WTC11 (cell line): ENCODE data around the gene ZSWIM6. TPM values are rescaled to one million over a fixed set of nuclear protein-coding genes. Genes with fewer than 3 reads are reported as not detected.

Experiments used
- ATAC-seq: fragments of 200-7000 bp; cut with Tn5 transposase; 2 replicates; pipeline ENCODE4 v1.10.0; 2021; ENCODE audit warnings: mild to moderate bottlenecking, moderate library complexity
- CTCF ChIA-PET: fragments of 300-600 bp; sonication (Branson Sonifier 250); formaldehyde crosslinking; loops from one replicate; lab custom pipeline; 2021; ENCODE audit warnings: antibody characterized with exemption; lab: Charles Lee
- POLR2A ChIA-PET: fragments of 350-600 bp; sonication (Branson Sonifier 250); formaldehyde crosslinking; loops from one replicate; lab custom pipeline; 2021; ENCODE audit warnings: antibody characterized with exemption; lab: Charles Lee
- DNase-seq: peaks from one replicate; pipeline ENCODE4 v3.0.0; 2021; ENCODE audit warnings: low spot score
- H3K27ac Mint-ChIP-seq: 2 replicates; pipeline ENCODE4 v1.8.0; 2021; ENCODE audit warnings: mixed read lengths
- H3K27me3 Mint-ChIP-seq: 2 replicates; pipeline ENCODE4 v1.8.0; 2021; ENCODE audit warnings: low read depth, mild to moderate bottlenecking, moderate library complexity, mixed read lengths
- H3K36me3 Mint-ChIP-seq: 2 replicates; pipeline ENCODE4 v1.8.0; 2021; ENCODE audit warnings: mixed read lengths
- H3K4me1 Mint-ChIP-seq: 2 replicates; pipeline ENCODE4 v1.8.0; 2022; ENCODE audit warnings: mixed read lengths
- H3K4me3 Mint-ChIP-seq: 2 replicates; pipeline ENCODE4 v1.8.0; 2021; ENCODE audit warnings: mild to moderate bottlenecking, moderate library complexity, mixed read lengths
- H3K9me3 Mint-ChIP-seq: 2 replicates; pipeline ENCODE4 v1.8.0; 2021; ENCODE audit warnings: mixed read lengths
- CBFB ChIP-seq: sonication (generic); formaldehyde crosslinking; IDR thresholded peaks from 2 replicates; pipeline ENCODE4 v1.8.1; 2022; ENCODE audit warnings: mild to moderate bottlenecking, low read depth, missing genetic modification reagents
- CREM ChIP-seq: sonication (generic); formaldehyde crosslinking; IDR thresholded peaks from 2 replicates; pipeline ENCODE4 v1.8.1; 2022; ENCODE audit warnings: mild to moderate bottlenecking, missing genetic modification reagents, moderate library complexity
- ELF4 ChIP-seq: sonication (generic); formaldehyde crosslinking; IDR thresholded peaks from 2 replicates; pipeline ENCODE4 v1.8.1; 2022; ENCODE audit warnings: low read depth, mild to moderate bottlenecking, moderate library complexity, missing genetic modification reagents
- EMX1 ChIP-seq: fragments of 250-450 bp; sonication (Bioruptor Pico); IDR thresholded peaks from 2 replicates; pipeline ENCODE4 v1.8.0; 2021; ENCODE audit warnings: mild to moderate bottlenecking
- FOXJ3 ChIP-seq: sonication (generic); formaldehyde crosslinking; IDR thresholded peaks from 2 replicates; pipeline ENCODE4 v1.9.0; 2021; ENCODE audit warnings: missing genetic modification reagents, mild to moderate bottlenecking, borderline replicate concordance
- HMGA2 ChIP-seq: fragments of 250-450 bp; sonication (Bioruptor Pico); IDR thresholded peaks from 2 replicates; pipeline ENCODE4 v1.4.0; 2021; ENCODE audit warnings: mild to moderate bottlenecking, moderate library complexity
- JAZF1 ChIP-seq: fragments of 250-450 bp; sonication (Bioruptor Pico); IDR thresholded peaks from 2 replicates; pipeline ENCODE4 v1.9.0; 2021; ENCODE audit warnings: moderate library complexity, mild to moderate bottlenecking, inconsistent platforms
- MYBL2 ChIP-seq: sonication (generic); formaldehyde crosslinking; IDR thresholded peaks from 2 replicates; pipeline ENCODE4 v1.8.1; 2023; ENCODE audit warnings: mild to moderate bottlenecking, moderate library complexity, missing genetic modification reagents
- NR1H2 ChIP-seq: sonication (generic); formaldehyde crosslinking; IDR thresholded peaks from 2 replicates; pipeline ENCODE4 v1.9.0; 2021; ENCODE audit warnings: mild to moderate bottlenecking, moderate library complexity, missing genetic modification reagents
- TEAD1 ChIP-seq: sonication (generic); formaldehyde crosslinking; IDR thresholded peaks from 2 replicates; pipeline ENCODE4 v1.8.0; 2022; ENCODE audit warnings: mild to moderate bottlenecking, missing genetic modification reagents
- TP53 ChIP-seq: sonication (generic); formaldehyde crosslinking; IDR thresholded peaks from 2 replicates; pipeline ENCODE4 v1.8.1; 2023; ENCODE audit warnings: mild to moderate bottlenecking, missing genetic modification reagents
- ZBTB21 ChIP-seq: sonication (generic); formaldehyde crosslinking; IDR thresholded peaks from 2 replicates; pipeline ENCODE4 v1.8.1; 2023; ENCODE audit warnings: mild to moderate bottlenecking, missing genetic modification reagents, borderline replicate concordance
- ZNF121 ChIP-seq: sonication (generic); formaldehyde crosslinking; IDR thresholded peaks from 2 replicates; pipeline ENCODE4 v1.8.0; 2023; ENCODE audit warnings: missing genetic modification reagents
- ZNF263 ChIP-seq: sonication (generic); formaldehyde crosslinking; IDR thresholded peaks from 2 replicates; pipeline ENCODE4 v1.8.1; 2022; ENCODE audit warnings: low read depth, mild to moderate bottlenecking, moderate library complexity, missing genetic modification reagents
- ZNF416 ChIP-seq: fragments of 250-450 bp; sonication (Bioruptor Pico); IDR thresholded peaks from 2 replicates; pipeline ENCODE4 v1.9.0; 2021; ENCODE audit warnings: mild to moderate bottlenecking, inconsistent platforms
- ZNF671 ChIP-seq: fragments of 250-450 bp; sonication (Bioruptor Pico); IDR thresholded peaks from 2 replicates; pipeline ENCODE4 v1.8.0; 2021; ENCODE audit warnings: mild to moderate bottlenecking
- total RNA-seq: library from RNA; stranded (reverse); gene quantifications from 3 replicates; pipeline ENCODE4 v1.2.3, GENCODE V29; 2021
- TF ChIP-seq, protein P1 (sequence below): fragments of 250-450 bp; sonication (Bioruptor Pico); IDR thresholded peaks from 2 replicates; pipeline ENCODE4 v1.9.0; 2021; ENCODE audit warnings: moderate library complexity, mild to moderate bottlenecking, inconsistent platforms, borderline replicate concordance
- TF ChIP-seq, protein P2 (sequence below): sonication (generic); formaldehyde crosslinking; IDR thresholded peaks from 2 replicates; pipeline ENCODE4 v1.8.1; 2022; ENCODE audit warnings: missing genetic modification reagents, borderline replicate concordance
- TF ChIP-seq, protein P3 (sequence below): fragments of 250-450 bp; sonication (Bioruptor Pico); IDR thresholded peaks from 2 replicates; pipeline ENCODE4 v2.1.2; 2022; ENCODE audit warnings: mild to moderate bottlenecking, moderate library complexity
- TF ChIP-seq, protein P4 (sequence below): sonication (generic); formaldehyde crosslinking; IDR thresholded peaks from 2 replicates; pipeline ENCODE4 v1.8.0; 2023; ENCODE audit warnings: missing genetic modification reagents, mild to moderate bottlenecking, borderline replicate concordance

Gene ZSWIM6
- total RNA-seq, 1 experiment from 2014 or later: 12.5 TPM

DNA sequence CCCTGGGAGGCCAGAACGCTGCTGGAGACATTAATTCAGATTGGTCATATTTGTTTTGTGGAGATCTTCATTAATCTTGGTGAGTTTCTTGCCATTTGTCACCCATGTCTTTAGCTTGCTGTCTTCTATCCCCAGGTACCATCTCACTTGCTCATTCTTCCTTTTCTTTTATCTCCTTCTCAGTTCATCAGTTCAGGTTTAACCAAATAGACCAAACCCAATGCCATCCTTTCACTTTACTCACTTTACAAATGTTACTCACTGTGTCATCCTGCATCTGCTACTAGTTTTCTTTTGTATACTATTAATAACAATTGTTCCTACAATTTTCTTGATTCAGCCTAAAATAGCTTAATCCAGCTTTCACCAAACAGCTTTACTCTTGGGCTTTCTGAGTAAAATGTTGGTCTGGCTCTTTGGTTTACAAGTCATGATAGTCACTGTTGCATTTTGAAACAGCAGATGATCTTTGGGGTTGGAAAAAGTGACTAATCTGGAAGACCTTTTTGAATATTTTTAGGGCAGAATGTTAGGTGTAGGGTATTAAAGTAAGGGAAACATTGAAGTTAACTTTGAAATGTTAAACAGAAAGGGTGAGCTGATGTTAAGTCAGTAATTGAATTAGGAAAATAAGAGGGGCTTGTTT lies 246.9 kb downstream of the ZSWIM6 start:
- TF ChIP-seq, protein P1, sequence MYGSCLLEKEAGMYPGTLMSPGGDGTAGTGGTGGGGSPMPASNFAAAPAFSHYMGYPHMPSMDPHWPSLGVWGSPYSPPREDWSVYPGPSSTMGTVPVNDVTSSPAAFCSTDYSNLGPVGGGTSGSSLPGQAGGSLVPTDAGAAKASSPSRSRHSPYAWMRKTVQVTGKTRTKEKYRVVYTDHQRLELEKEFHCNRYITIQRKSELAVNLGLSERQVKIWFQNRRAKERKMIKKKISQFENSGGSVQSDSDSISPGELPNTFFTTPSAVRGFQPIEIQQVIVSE: no peak
- TF ChIP-seq TEAD1 (CRISPR knock-in tag) (no peak), FOXJ3 (CRISPR knock-in tag) (no peak), TP53 (no peak), NR1H2 (CRISPR knock-in tag) (no peak), CREM (CRISPR knock-in tag) (no peak), HMGA2 (CRISPR knock-in tag) (no peak), EMX1 (CRISPR knock-in tag) (no peak), CBFB (CRISPR knock-in tag) (no peak), JAZF1 (no peak), ZBTB21 (no peak), ELF4 (CRISPR knock-in tag) (no peak), ZNF416 (no peak), ZNF671 (CRISPR knock-in tag) (no peak), MYBL2 (CRISPR knock-in tag) (no peak), ZNF263 (CRISPR knock-in tag) (no peak), ZNF121 (CRISPR knock-in tag) (no peak)
- TF ChIP-seq, protein P2, sequence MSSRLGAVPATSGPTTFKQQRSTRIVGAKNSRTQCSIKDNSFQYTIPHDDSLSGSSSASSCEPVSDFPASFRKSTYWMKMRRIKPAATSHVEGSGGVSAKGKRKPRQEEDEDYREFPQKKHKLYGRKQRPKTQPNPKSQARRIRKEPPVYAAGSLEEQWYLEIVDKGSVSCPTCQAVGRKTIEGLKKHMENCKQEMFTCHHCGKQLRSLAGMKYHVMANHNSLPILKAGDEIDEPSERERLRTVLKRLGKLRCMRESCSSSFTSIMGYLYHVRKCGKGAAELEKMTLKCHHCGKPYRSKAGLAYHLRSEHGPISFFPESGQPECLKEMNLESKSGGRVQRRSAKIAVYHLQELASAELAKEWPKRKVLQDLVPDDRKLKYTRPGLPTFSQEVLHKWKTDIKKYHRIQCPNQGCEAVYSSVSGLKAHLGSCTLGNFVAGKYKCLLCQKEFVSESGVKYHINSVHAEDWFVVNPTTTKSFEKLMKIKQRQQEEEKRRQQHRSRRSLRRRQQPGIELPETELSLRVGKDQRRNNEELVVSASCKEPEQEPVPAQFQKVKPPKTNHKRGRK (CRISPR knock-in tag): no peak
- TF ChIP-seq, protein P3, sequence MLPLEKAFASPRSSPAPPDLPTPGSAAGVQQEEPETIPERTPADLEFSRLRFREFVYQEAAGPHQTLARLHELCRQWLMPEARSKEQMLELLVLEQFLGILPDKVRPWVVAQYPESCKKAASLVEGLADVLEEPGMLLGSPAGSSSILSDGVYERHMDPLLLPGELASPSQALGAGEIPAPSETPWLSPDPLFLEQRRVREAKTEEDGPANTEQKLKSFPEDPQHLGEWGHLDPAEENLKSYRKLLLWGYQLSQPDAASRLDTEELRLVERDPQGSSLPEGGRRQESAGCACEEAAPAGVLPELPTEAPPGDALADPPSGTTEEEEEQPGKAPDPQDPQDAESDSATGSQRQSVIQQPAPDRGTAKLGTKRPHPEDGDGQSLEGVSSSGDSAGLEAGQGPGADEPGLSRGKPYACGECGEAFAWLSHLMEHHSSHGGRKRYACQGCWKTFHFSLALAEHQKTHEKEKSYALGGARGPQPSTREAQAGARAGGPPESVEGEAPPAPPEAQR (CRISPR knock-in tag): no peak
- TF ChIP-seq, protein P4, sequence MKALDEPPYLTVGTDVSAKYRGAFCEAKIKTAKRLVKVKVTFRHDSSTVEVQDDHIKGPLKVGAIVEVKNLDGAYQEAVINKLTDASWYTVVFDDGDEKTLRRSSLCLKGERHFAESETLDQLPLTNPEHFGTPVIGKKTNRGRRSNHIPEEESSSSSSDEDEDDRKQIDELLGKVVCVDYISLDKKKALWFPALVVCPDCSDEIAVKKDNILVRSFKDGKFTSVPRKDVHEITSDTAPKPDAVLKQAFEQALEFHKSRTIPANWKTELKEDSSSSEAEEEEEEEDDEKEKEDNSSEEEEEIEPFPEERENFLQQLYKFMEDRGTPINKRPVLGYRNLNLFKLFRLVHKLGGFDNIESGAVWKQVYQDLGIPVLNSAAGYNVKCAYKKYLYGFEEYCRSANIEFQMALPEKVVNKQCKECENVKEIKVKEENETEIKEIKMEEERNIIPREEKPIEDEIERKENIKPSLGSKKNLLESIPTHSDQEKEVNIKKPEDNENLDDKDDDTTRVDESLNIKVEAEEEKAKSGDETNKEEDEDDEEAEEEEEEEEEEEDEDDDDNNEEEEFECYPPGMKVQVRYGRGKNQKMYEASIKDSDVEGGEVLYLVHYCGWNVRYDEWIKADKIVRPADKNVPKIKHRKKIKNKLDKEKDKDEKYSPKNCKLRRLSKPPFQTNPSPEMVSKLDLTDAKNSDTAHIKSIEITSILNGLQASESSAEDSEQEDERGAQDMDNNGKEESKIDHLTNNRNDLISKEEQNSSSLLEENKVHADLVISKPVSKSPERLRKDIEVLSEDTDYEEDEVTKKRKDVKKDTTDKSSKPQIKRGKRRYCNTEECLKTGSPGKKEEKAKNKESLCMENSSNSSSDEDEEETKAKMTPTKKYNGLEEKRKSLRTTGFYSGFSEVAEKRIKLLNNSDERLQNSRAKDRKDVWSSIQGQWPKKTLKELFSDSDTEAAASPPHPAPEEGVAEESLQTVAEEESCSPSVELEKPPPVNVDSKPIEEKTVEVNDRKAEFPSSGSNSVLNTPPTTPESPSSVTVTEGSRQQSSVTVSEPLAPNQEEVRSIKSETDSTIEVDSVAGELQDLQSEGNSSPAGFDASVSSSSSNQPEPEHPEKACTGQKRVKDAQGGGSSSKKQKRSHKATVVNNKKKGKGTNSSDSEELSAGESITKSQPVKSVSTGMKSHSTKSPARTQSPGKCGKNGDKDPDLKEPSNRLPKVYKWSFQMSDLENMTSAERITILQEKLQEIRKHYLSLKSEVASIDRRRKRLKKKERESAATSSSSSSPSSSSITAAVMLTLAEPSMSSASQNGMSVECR (CRISPR knock-in tag): no peak
- no peaks in the 10 kb centered on the region for H3K27me3 Mint-ChIP-seq
- H3K4me1 Mint-ChIP-seq: 0 out of 2 replicates have a peak, but pooled peaks cover 3% of the 10 kb centered on the region
- CTCF ChIA-PET: no interaction called here
- H3K27ac Mint-ChIP-seq: no peak overlapping the region
- no peaks in the 10 kb centered on the region for H3K36me3 Mint-ChIP-seq
- POLR2A ChIA-PET: no interaction called here
- H3K9me3 Mint-ChIP-seq: no peaks in the 10 kb centered on the region
- DNase-seq (no peak), ATAC-seq (no peak)
- H3K4me3 Mint-ChIP-seq: no peak overlapping the region
